Heart left ventricle (tissue), 16 donors: Measurements from ENCODE around the gene CRADD. TPM values are rescaled to one million over a fixed set of nuclear protein-coding genes. Genes with fewer than 3 reads are reported as not detected.

Experiments
- ATAC-seq, 4 donors: fragments of 200-7000 bp; cut with Tn5 transposase; one replicate each; pipeline ENCODE4 v1.9.1; 2020 to 2022; ENCODE audit warnings: moderate library complexity in 4 of 4, mild to moderate bottlenecking in 3 of 4, moderate number of reproducible peaks in 1 of 4
- DNase-seq, 5 donors: peaks; one replicate each; pipeline ENCODE4 v3.0.0-alpha.2; 2020
- H3K27ac ChIP-seq, 12 donors: fragments of 200-600 bp; sonication (generic) in 4 of 12; one replicate each; pipeline versions ENCODE4 v1.5.0 to v1.8.0; 2016 to 2022; ENCODE audit warnings: mild to moderate bottlenecking in 2 of 12
- H3K27me3 ChIP-seq, 9 donors: fragments of 200-600 bp; sonication (generic) in 2 of 9; one replicate each; pipeline versions ENCODE4 v1.5.1 to v1.8.0; 2016 to 2022; ENCODE audit warnings: mild to moderate bottlenecking in 3 of 9
- H3K36me3 ChIP-seq, 9 donors: fragments of 200-600 bp; sonication (generic) in 2 of 9; one replicate each; pipeline versions ENCODE4 v1.5.0 to v1.8.0; 2018 to 2022; ENCODE audit warnings: mild to moderate bottlenecking in 2 of 9
- H3K4me1 ChIP-seq, 12 donors: fragments of 200-600 bp; sonication (generic) in 4 of 12; one replicate each; pipeline versions ENCODE4 v1.5.0 to v1.8.0; 2016 to 2022; ENCODE audit warnings: mild to moderate bottlenecking in 3 of 12
- H3K4me3 ChIP-seq, 12 donors: fragments of 200-600 bp; sonication (generic) in 4 of 12; one replicate each; pipeline versions ENCODE4 v1.5.0 to v1.8.0; 2017 to 2022; ENCODE audit warnings: mild to moderate bottlenecking in 9 of 12, moderate library complexity in 4 of 12
- H3K9me3 ChIP-seq, 12 donors: fragments of 200-600 bp; sonication (generic) in 4 of 12; one replicate each; pipeline versions ENCODE4 v1.5.0 to v1.8.0; 2016 to 2022; ENCODE audit warnings: mild to moderate bottlenecking in 1 of 12
- CTCF ChIP-seq, 12 donors: fragments of 200-600 bp; sonication (generic) in 4 of 12; IDR thresholded peaks; one replicate each; pipeline versions ENCODE4 v1.5.0 to v1.8.0; 2018 to 2022; ENCODE audit warnings: antibody characterized with exemption in 12 of 12, mild to moderate bottlenecking in 5 of 12
- POLR2A ChIP-seq, 2 donors: fragments of 450-650 bp; IDR thresholded peaks; one replicate each; pipeline ENCODE4 v1.6.1; 2017; ENCODE audit warnings: antibody characterized with exemption in 2 of 2, mild to moderate bottlenecking in 2 of 2, moderate library complexity in 2 of 2
- WGBS, 4 donors: extraction: QIAGEN DNeasy Blood & Tissue Kit in 2 of 4; methylation state at CpG; one replicate each; pipeline versions ENCODE4 v1.1.5 to v1.1.7; 2013 to 2018; 5-methylcytosine and 5-hydroxymethylcytosine counted together
- intact Hi-C, 10 donors: fragments of 100-400 bp; cut with DNase I; formaldehyde crosslinking; loops; one replicate each; pipeline versions ENCODE4 v1.11.1 to v1.14.2; 2022
- polyA plus RNA-seq, 2 donors: library from polyadenylated mRNA; stranded (reverse); fragments of 200-250 nt; gene quantifications; one replicate each; pipeline ENCODE4 v1.2.3, GENCODE V29; 2013
- total RNA-seq, 9 donors: library from RNA; depleted of rRNA in 2 of 9; stranded (reverse); fragments of >200 nt in 2 of 9; fragmentation: NEBNext Ultra II Directional in 3 of 9; extraction: Animal tissue kit (Norgen Biotek cat#: 25700) in 3 of 9; gene quantifications; one replicate each; pipeline versions ENCODE4 v1.1.0 to v1.2.4, GENCODE V29; 2016 to 2023
- donor health status: ischemic (EF 13 %, LVEDD 7.1; RV severe dilation, severe dysfunction).
- donor health status: healthy with polysubstance abuse.
- donor health status: DM: no; HTN: yes; CAD: no.
- donor health status: DM: no; HTN: no; CAD: no.
- donor health status: ischemic (EF 25% LVEDD 6.9; RV normal size, moderate dysfunction).
- donor health status: ischemic (EF 25% LVEDD 5.7; RV mildly dilated, moderate dysfunction).
- donor health status: healthy.
- donor health status: DM: yes; HTN: yes; CAD: no.
- donor health status: ischemic (EF 35%, LVEDD 5.7; RV mildly dilated, moderate dysfunction).
- donor health status: nonischemic (EF 11% LVEDD 7.7; RV severe dilation, severe dysfunction).
- donor health status: DM: yes; HTN: yes; CAD: no.
- donor health status: PGD.
- donor health status: ischemic (EF 29% LVEDD 5.4; RV normal size, mild dysfunction).
- donor health status: nonischemic (EF 23%, LVEDD 6.1; RV moderate dilation, normal function).

CRADD gene
- total and polyA plus RNA-seq, 11 donors = 11.0 to 100 (median 44.5) TPM

- intact Hi-C loops = loop anchor here (1.0 to 10.0 kb wide), 10 partner anchors 64 to 361 kb away; partner anchors contain the start of genes CRADD (in 7 of the 10) and SOCS2 (in 7 of the 10)
- TF ChIP-seq CTCF (IDR thresholded peaks at IDR 0.05) = no peak
- no peak for TF ChIP-seq POLR2A (IDR thresholded peaks at IDR 0.05)
- Histone ChIP-seq H3K4me3 (peak overlapping the region; percentile 33 to 70 (median 64)), H3K27me3 (no peaks in the 10 kb centered on the region), H3K27ac (peak overlapping the region; percentile 88 to 95 (median 93)), H3K4me1 (peaks cover 0 to 81% (median 60%) of the 10 kb centered on the region in 12 donors), H3K9me3 (no peaks in the 10 kb centered on the region), H3K36me3 (no peaks in the 10 kb centered on the region)
- DNase-seq (peak in 1 of 5 donors; percentile 31), ATAC-seq (peak; percentile 20 to 42 (median 32))
- WGBS, 4 donors = 6 to 10% (median 8%) methylated on average over 10 of the region's 10 CpGs
These were observed 64.5 kb downstream of the CRADD start for GRCh38 chr12:93741659-93742109.

DNA sequence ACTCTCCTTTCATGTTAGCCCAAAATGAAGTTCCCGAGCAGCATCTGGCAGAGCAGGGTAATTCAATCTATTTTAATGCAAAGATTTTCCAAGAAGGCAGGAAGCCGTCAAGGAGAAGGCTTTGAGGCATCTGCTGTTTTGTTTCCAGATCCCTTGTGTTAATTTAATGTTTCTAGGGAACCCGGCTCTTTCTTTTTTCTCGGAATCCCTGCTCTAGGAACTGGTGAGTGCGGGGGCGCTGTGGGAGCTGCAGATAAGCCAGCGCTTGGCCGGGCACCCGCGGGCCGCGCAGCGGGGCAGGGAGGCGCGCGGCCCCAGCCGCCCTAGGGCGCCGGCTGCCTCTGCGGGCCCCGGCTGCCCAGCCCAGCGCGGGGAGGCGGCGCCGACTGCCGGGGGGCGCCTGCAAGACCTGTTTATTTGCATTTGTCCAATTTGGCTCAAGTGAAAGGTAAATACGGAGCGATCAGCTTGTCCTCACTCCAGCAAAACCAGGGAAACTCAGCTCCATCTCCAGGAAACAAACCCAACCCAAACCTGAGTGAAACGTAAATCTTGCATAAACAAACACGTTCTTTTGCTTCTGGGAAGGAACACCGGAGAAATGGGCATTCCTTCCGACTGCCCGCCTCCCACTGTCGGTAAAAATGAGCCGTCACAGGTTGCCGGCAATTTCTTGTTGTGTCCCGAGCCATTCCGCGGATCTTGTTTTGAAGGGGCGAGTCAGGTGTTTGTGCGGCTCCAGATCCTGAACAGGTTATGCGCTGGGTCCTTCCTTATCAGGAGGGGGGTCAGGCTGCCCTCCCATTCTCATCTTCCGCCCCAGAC is 65.1 kb downstream of the CRADD start:
- H3K36me3 ChIP-seq = no peaks in the 10 kb centered on the region
- TF ChIP-seq CTCF (IDR thresholded peaks at IDR 0.05) (peak in 9 of 12 donors; percentile 17 to 54 (median 36)), POLR2A (IDR thresholded peaks at IDR 0.05) (peak in 1 of 2 donors; percentile 13)
- intact Hi-C loops = loop anchor here in 9 of 10 donors (1.0 to 10.0 kb wide), 9 partner anchors 65 to 360 kb away; partner anchors contain the start of genes CRADD (in 7 of the 9) and SOCS2 (in 4 of the 9)
- DNase-seq (peak; percentile 73 to 85 (median 80)), ATAC-seq (peak; percentile 78 to 97 (median 92))
- H3K27me3 ChIP-seq = no peaks in the 10 kb centered on the region
- no peaks in the 10 kb centered on the region for H3K9me3 ChIP-seq
- peaks cover 0 to 85% (median 60%) of the 10 kb centered on the region in 12 donors for H3K4me1 ChIP-seq
- H3K4me3 ChIP-seq = peak overlapping the region; percentile 33 to 70 (median 64)
- WGBS, 4 donors = 0 to 1% (median 0%) methylated on average over 39 to 45 of the region's 45 CpGs
- H3K27ac ChIP-seq = peak overlapping the region; percentile 88 to 95 (median 93)

DNA sequence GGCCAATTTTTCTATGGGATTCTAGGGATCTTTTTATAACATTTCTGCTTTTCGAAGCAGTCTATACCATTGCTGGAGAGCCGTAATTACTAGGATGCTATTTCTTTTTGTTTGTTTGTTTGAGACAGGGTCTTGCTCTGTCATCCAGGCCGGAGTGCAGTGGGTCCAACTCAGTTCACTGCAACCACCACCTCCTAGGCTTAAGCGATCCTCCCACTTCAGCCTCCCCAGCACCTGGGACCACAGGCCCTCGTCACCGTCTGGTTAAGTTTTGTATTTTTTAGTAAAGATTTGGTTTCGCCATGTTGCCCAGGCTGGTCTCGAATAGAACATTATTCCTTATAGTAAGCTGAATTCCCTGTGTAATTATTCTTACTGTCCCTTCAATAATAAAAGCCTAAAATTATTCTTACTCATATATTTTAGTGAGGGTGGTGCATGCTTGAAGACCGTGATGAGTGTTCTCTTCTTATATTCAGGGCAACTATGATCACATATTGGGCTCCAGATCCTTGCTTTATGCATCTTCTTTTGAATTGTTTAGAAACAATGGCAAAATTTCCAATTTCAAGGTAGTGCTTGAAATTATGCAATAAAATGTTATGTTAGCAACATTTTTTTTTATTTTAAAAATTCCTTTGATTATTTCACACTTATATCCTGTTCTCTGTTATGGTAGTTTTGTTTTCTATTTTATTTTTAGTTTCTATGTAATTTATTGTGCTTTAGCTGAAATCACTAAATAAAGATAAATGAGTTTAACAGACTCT is 66.2 kb downstream of the CRADD start:
- 82 to 91% (median 87%) methylated on average over 9 of the region's 9 CpGs for WGBS, 4 donors
- Histone ChIP-seq H3K4me3 (peak overlapping the region; percentile 33 to 70 (median 64)), H3K27ac (peak overlapping the region; percentile 88 to 95 (median 93)), H3K27me3 (no peaks in the 10 kb centered on the region), H3K4me1 (peaks cover 0 to 74% (median 51%) of the 10 kb centered on the region in 12 donors), H3K9me3 (no peaks in the 10 kb centered on the region), H3K36me3 (no peaks in the 10 kb centered on the region)
- intact Hi-C loops = loop anchor here in 9 of 10 donors (2.0 to 10.0 kb wide), 8 partner anchors 66 to 359 kb away; partner anchors contain the start of genes CRADD (in 7 of the 9) and SOCS2 (in 4 of the 9)
- no peak for DNase-seq
- ATAC-seq = no peak
- no peak for TF ChIP-seq CTCF (IDR thresholded peaks at IDR 0.05)
- TF ChIP-seq POLR2A (IDR thresholded peaks at IDR 0.05) = no peak
